Ishikawa (cell line): ENCODE data around the gene NRXN3.

Experiments used
- CEBPB ChIP-seq: IDR thresholded peaks from 2 replicates; pipeline ENCODE4 v1.6.1; 2012
- EGR1 ChIP-seq: IDR thresholded peaks from 2 replicates; pipeline ENCODE4 v1.6.1; 2012
- EP300 ChIP-seq: IDR thresholded peaks from 2 replicates; pipeline ENCODE4 v1.6.1; 2012; ENCODE audit warnings: borderline replicate concordance
- NFIC ChIP-seq: IDR thresholded peaks from 2 replicates; pipeline ENCODE4 v1.6.1; 2012
- REST ChIP-seq: IDR thresholded peaks from 2 replicates; pipeline ENCODE4 v1.6.1; 2012; ENCODE audit warnings: low read depth, mild to moderate bottlenecking
- TAF1 ChIP-seq: IDR thresholded peaks from 2 replicates; pipeline ENCODE4 v1.6.1; 2012; ENCODE audit warnings: low read depth, mild to moderate bottlenecking
- TCF12 ChIP-seq: IDR thresholded peaks from 2 replicates; pipeline ENCODE4 v1.6.1; 2012; ENCODE audit warnings: low read depth
- USF1 ChIP-seq: IDR thresholded peaks from 2 replicates; pipeline ENCODE4 v1.6.1; 2012
- YY1 ChIP-seq: IDR thresholded peaks from 2 replicates; pipeline ENCODE4 v1.6.1; 2012; ENCODE audit warnings: low read depth
- ZBTB7A ChIP-seq: IDR thresholded peaks from 2 replicates; pipeline ENCODE4 v1.6.1; 2012; ENCODE audit warnings: low read depth

DNA sequence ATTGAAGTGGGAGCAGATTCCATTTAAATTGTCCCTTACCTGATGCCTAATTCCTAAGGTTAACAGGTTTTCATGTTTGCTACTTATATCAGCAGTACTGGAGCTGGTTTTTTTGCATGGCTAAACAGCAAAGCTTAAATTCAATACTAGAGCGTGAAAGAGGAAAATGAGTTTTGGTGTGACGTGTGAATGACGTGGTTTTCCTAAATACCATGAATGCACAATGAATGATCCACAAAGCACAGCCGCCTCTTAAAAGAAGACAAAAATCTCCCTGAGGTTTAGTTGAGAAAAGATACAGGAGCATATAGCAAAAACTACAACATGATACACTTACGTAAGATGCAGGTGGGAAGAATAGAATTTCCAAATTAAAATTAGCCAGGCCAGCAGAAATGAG, 1310.0 kb downstream of the NRXN3 start:
- TF ChIP-seq YY1 (no peak), EGR1 (no peak), REST (no peak), TAF1 (no peak), USF1 (no peak), CEBPB (no peak), EP300 (no peak), NFIC (no peak), ZBTB7A (no peak), TCF12 (no peak)
